A549 (cell line): ENCODE data around the gene COL5A1. TPM values are rescaled to one million over a fixed set of nuclear protein-coding genes. Genes with fewer than 3 reads are reported as not detected.

Source experiments
- ATAC-seq, 2 experiments: fragments of 200-7000 bp in 1 of 2; fragments of >200 bp in 1 of 2; cut with Nextera tagmentation in 1 of 2; cut with Tn5 transposase in 1 of 2; 3 replicates each; pipeline versions ENCODE4 v1.8.0 to v1.9.1; 2018 to 2020; ENCODE audit warnings: mild to moderate bottlenecking in 1 of 2, moderate library complexity in 1 of 2
- CTCF ChIA-PET: fragments of 300-600 bp; sonication (Branson Sonifier 250); formaldehyde crosslinking; extraction: SDS; loops from one replicate; lab custom pipeline; 2021; ENCODE audit warnings: antibody characterized with exemption, inconsistent platforms; lab: Yijun Ruan, JAX
- POLR2A ChIA-PET: fragments of 350-600 bp; formaldehyde crosslinking; extraction: SDS; loops from one replicate; lab custom pipeline; 2021; ENCODE audit warnings: antibody characterized with exemption, inconsistent platforms; lab: Yijun Ruan, JAX
- DNase-seq, 2 experiments: peaks; one replicate each; pipeline versions ENCODE4 v3.0.0 to v3.0.0-alpha.2; 2011 to 2016; ENCODE audit warnings: low read depth in 1 of 2, low spot score in 1 of 2
- FAIRE-seq: peaks from 2 replicates; lab custom pipeline; 2011; peaks lifted over from hg19 to GRCh38; lab: Jason Lieb, UNC
- H3K27ac ChIP-seq, 2 experiments: fragments of >200 bp; sonication (Bioruptor Twin); formaldehyde crosslinking; 3 replicates each; pipeline ENCODE4 v1.5.1; 2016 to 2017
- H3K4me1 ChIP-seq: fragments of >200 bp; sonication (Bioruptor Twin); formaldehyde crosslinking; 3 replicates; pipeline ENCODE4 v1.6.1; 2016
- H3K4me2 ChIP-seq: fragments of >200 bp; sonication (Bioruptor Twin); formaldehyde crosslinking; 3 replicates; pipeline ENCODE4 v1.6.1; 2016
- H3K4me3 ChIP-seq: fragments of >200 bp; sonication (Bioruptor Twin); formaldehyde crosslinking; 3 replicates; pipeline ENCODE4 v1.5.1; 2016
- H3K9me3 ChIP-seq: fragments of >200 bp; sonication (Bioruptor Twin); formaldehyde crosslinking; 3 replicates; pipeline ENCODE4 v1.6.1; 2016
- CBX8 ChIP-seq: fragments of 200-600 bp; sonication (generic); IDR thresholded peaks from 2 replicates; pipeline ENCODE4 v1.6.1; 2016
- CHD4 ChIP-seq: fragments of 200-600 bp; sonication (generic); IDR thresholded peaks from 2 replicates; pipeline ENCODE4 v1.6.1; 2016; ENCODE audit warnings: antibody characterized with exemption, mild to moderate bottlenecking, borderline replicate concordance
- EHF ChIP-seq: fragments of 250-450 bp; sonication (Bioruptor Pico); IDR thresholded peaks from 2 replicates; pipeline ENCODE4 v1.5.0; 2020; ENCODE audit warnings: mild to moderate bottlenecking
- ESRRA ChIP-seq: fragments of 150-350 bp; IDR thresholded peaks from 2 replicates; pipeline ENCODE4 v1.6.1; 2014; ENCODE audit warnings: mild to moderate bottlenecking, low read length, borderline replicate concordance
- GATA3 ChIP-seq: IDR thresholded peaks from 2 replicates; pipeline ENCODE4 v1.6.1; 2012; ENCODE audit warnings: borderline replicate concordance
- HEYL ChIP-seq: fragments of 250-450 bp; sonication (Bioruptor Pico); IDR thresholded peaks from 2 replicates; pipeline ENCODE4 v1.8.0; 2021; ENCODE audit warnings: mild to moderate bottlenecking, moderate library complexity
- KDM1A ChIP-seq: fragments of 200-600 bp; sonication (generic); IDR thresholded peaks from 2 replicates; pipeline ENCODE4 v1.6.1; 2016; ENCODE audit warnings: low read depth, mild to moderate bottlenecking
- MAFK ChIP-seq: fragments of 450-650 bp; IDR thresholded peaks from 2 replicates; pipeline ENCODE4 v1.6.1; 2014; ENCODE audit not compliant: partially characterized antibody
- MAZ ChIP-seq: fragments of 150-350 bp; IDR thresholded peaks from 2 replicates; pipeline ENCODE4 v1.6.1; 2014; ENCODE audit warnings: antibody characterized with exemption, low read depth, low read length, borderline replicate concordance
- NPAS2 ChIP-seq: fragments of 250-450 bp; sonication (Bioruptor Pico); IDR thresholded peaks from 2 replicates; pipeline ENCODE4 v1.8.0; 2022; ENCODE audit warnings: mild to moderate bottlenecking, moderate library complexity, borderline replicate concordance
- NR3C1 ChIP-seq: fragments of >200 bp; sonication (Bioruptor Twin); formaldehyde crosslinking; IDR thresholded peaks from 3 replicates; pipeline ENCODE4 v1.6.1; 2017
- PHF8 ChIP-seq: fragments of 200-600 bp; sonication (generic); IDR thresholded peaks from 2 replicates; pipeline ENCODE4 v1.6.1; 2016; ENCODE audit warnings: low read depth, mild to moderate bottlenecking, antibody characterized with exemption, moderate library complexity, borderline replicate concordance
- RFX5 ChIP-seq: fragments of 450-650 bp; IDR thresholded peaks from 2 replicates; pipeline ENCODE4 v1.7.1; 2014; ENCODE audit warnings: antibody characterized with exemption, mild to moderate bottlenecking, moderate library complexity
- SMC3 ChIP-seq: fragments of >200 bp; sonication (Bioruptor Twin); formaldehyde crosslinking; IDR thresholded peaks from 3 replicates; pipeline ENCODE4 v1.6.1; 2018; ENCODE audit warnings: inconsistent platforms
- SREBF2 ChIP-seq: fragments of 450-650 bp; IDR thresholded peaks from 2 replicates; pipeline ENCODE4 v1.6.1; 2014; ENCODE audit warnings: mild to moderate bottlenecking, moderate library complexity
- TFCP2L1 ChIP-seq: fragments of 250-450 bp; sonication (Bioruptor Pico); IDR thresholded peaks from 2 replicates; pipeline ENCODE4 v1.5.0; 2021; ENCODE audit warnings: mild to moderate bottlenecking
- ZC3H11A ChIP-seq: fragments of 450-650 bp; IDR thresholded peaks from 2 replicates; pipeline ENCODE4 v1.6.1; 2014; ENCODE audit warnings: antibody characterized with exemption, mild to moderate bottlenecking
- ZNF302 ChIP-seq: fragments of 250-450 bp; sonication (Bioruptor Pico); IDR thresholded peaks from 2 replicates; pipeline ENCODE4 v1.9.0; 2021; ENCODE audit warnings: inconsistent platforms, mild to moderate bottlenecking, moderate library complexity
- ZSCAN20 ChIP-seq: fragments of 250-450 bp; sonication (Bioruptor Pico); IDR thresholded peaks from 2 replicates; pipeline ENCODE4 v1.8.0; 2022; ENCODE audit warnings: mild to moderate bottlenecking, moderate library complexity
- WGBS: methylation state at CpG from one replicate; pipeline ENCODE4 v1.1.6; 2017; ENCODE audit errors: missing lambda C conversion rate; 5-methylcytosine and 5-hydroxymethylcytosine counted together
- polyA plus RNA-seq, 4 experiments: library from polyadenylated mRNA; depleted of rRNA in 3 of 4; stranded (reverse); fragments of >200 nt; fragmentation: RNase III in 1 of 4; extraction: RNeasy Plus Mini Kit Qiagen cat#74134 plus additional on column Dnase treatment in 1 of 4; gene quantifications; 2 replicates in 3 of 4; 3 replicates in 1 of 4; pipeline ENCODE4 v1.2.3, GENCODE V29; 2011 to 2017
- TF ChIP-seq, protein P1 (sequence below): fragments of 150-350 bp; IDR thresholded peaks from 2 replicates; pipeline ENCODE4 v1.6.1; 2014; ENCODE audit warnings: low read depth, mild to moderate bottlenecking, low read length
- TF ChIP-seq, protein P2 (sequence below): fragments of >200 bp; sonication (Bioruptor Twin); formaldehyde crosslinking; IDR thresholded peaks from 3 replicates; pipeline ENCODE4 v1.6.1; 2016
- TF ChIP-seq, protein P3 (sequence below): IDR thresholded peaks from 2 replicates; pipeline ENCODE4 v1.6.1; 2012
- TF ChIP-seq, protein P4 (sequence below): fragments of 250-450 bp; sonication (Bioruptor Pico); IDR thresholded peaks from 2 replicates; pipeline ENCODE4 v1.5.0; 2021; ENCODE audit warnings: mild to moderate bottlenecking, moderate library complexity, borderline replicate concordance
- TF ChIP-seq, protein P5 (sequence below): fragments of 200-600 bp; sonication (generic); IDR thresholded peaks from 2 replicates; pipeline ENCODE4 v1.6.1; 2016; ENCODE audit warnings: antibody characterized with exemption, mild to moderate bottlenecking, moderate library complexity

The COL5A1 gene
- polyA plus RNA-seq, 2 of the 4 experiments (the other 2 are of a cell fraction): 16.1 to 67.5 TPM

DNA sequence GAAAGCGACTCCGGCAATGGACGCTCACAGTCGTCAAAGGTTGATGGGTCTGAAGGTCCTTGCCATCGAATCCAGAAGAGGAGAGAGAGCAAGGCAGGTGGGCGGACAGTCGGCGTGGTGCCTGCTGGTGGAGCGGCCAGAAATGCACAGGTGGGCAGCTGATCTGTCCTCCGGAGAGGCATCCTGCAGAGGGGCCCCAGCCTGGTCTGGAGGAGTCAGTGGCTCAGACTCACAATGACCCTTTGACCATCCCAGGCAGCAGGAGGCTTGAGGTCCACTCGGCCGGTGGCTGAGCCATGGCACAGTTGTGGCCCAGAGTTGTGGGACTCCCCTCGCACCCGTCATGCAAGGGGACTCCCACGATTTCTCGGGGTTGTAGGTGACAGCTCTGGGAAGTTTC is 204.6 kb downstream of the COL5A1 start:
- WGBS: 59% methylated on average over 16 of the region's 16 CpGs
- no peak for FAIRE-seq
- Histone ChIP-seq H3K9me3 (peaks cover 31% of the 10 kb centered on the region), H3K27ac (no peak overlapping the region)
- ATAC-seq: no peak; a peak in 1 of 6 replicates
- no peak for DNase-seq
- TF ChIP-seq TFCP2L1 (no peak), EHF (CRISPR knock-in tag) (no peak), ZSCAN20 (CRISPR knock-in tag) (no peak), SMC3 (no peak), CBX8 (no peak), ZNF302 (CRISPR knock-in tag) (no peak), GATA3 (no peak), HEYL (CRISPR knock-in tag) (no peak), MAFK (no peak), NR3C1 (no peak), ESRRA (no peak), SREBF2 (no peak), KDM1A (no peak)
- TF ChIP-seq, protein P1, sequence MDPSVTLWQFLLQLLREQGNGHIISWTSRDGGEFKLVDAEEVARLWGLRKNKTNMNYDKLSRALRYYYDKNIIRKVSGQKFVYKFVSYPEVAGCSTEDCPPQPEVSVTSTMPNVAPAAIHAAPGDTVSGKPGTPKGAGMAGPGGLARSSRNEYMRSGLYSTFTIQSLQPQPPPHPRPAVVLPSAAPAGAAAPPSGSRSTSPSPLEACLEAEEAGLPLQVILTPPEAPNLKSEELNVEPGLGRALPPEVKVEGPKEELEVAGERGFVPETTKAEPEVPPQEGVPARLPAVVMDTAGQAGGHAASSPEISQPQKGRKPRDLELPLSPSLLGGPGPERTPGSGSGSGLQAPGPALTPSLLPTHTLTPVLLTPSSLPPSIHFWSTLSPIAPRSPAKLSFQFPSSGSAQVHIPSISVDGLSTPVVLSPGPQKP: no peak
- TF ChIP-seq, protein P2, sequence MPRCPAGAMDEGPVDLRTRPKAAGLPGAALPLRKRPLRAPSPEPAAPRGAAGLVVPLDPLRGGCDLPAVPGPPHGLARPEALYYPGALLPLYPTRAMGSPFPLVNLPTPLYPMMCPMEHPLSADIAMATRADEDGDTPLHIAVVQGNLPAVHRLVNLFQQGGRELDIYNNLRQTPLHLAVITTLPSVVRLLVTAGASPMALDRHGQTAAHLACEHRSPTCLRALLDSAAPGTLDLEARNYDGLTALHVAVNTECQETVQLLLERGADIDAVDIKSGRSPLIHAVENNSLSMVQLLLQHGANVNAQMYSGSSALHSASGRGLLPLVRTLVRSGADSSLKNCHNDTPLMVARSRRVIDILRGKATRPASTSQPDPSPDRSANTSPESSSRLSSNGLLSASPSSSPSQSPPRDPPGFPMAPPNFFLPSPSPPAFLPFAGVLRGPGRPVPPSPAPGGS: no peak
- TF ChIP-seq, protein P3, sequence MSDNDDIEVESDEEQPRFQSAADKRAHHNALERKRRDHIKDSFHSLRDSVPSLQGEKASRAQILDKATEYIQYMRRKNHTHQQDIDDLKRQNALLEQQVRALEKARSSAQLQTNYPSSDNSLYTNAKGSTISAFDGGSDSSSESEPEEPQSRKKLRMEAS: no peak
- TF ChIP-seq, protein P4, sequence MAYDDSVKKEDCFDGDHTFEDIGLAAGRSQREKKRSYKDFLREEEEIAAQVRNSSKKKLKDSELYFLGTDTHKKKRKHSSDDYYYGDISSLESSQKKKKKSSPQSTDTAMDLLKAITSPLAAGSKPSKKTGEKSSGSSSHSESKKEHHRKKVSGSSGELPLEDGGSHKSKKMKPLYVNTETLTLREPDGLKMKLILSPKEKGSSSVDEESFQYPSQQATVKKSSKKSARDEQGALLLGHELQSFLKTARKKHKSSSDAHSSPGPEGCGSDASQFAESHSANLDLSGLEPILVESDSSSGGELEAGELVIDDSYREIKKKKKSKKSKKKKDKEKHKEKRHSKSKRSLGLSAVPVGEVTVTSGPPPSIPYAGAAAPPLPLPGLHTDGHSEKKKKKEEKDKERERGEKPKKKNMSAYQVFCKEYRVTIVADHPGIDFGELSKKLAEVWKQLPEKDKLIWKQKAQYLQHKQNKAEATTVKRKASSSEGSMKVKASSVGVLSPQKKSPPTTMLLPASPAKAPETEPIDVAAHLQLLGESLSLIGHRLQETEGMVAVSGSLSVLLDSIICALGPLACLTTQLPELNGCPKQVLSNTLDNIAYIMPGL (CRISPR knock-in tag): no peak
- TF ChIP-seq, all 56 proteins: peak for 0
- ChIA-PET POLR2A (no interaction called here), CTCF (interaction anchor here (1.0 to 1.3 kb wide), 2 partner anchors 345 to 567 kb away, joined by 3 read pairs; no protein-coding TSS in a partner anchor)
- Histone ChIP-seq H3K4me2 (no peak overlapping the region), H3K4me1 (no peaks in the 10 kb centered on the region), H3K4me3 (no peak overlapping the region)

DNA sequence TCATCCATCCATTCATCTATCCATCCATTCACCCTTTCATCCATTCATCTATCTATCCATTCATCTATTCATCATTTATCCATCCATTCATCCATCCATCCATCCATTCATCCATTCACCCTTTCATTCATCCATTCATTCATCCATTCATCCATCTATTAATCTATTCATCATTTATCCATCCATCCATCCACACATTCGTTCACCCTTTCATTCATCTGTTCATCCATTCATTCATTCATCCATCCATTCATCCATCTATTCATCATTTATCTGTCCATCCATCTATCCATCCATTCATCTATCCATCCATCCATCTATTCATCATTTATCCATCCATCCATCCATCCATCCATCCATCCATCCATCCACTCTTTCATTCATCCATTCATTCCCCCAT is 205.1 kb downstream of the COL5A1 start:
- peaks cover 33% of the 10 kb centered on the region for H3K9me3 ChIP-seq
- no peak overlapping the region for H3K4me2 ChIP-seq
- POLR2A ChIA-PET: no interaction called here
- CTCF ChIA-PET: interaction anchor here (1.3 kb wide), 1 partner anchor 345 kb away, joined by 3 read pairs; no protein-coding TSS in a partner anchor
- H3K4me1 ChIP-seq: no peaks in the 10 kb centered on the region
- FAIRE-seq (no peak), ATAC-seq (no peak), DNase-seq (no peak)
- no peak overlapping the region for H3K27ac ChIP-seq
- 8% methylated on average over 1 of the region's 1 CpG for WGBS
- H3K4me3 ChIP-seq: no peak overlapping the region
- no peak for TF ChIP-seq NPAS2
- TF ChIP-seq MAZ: no peak
- no peak for TF ChIP-seq CHD4
- TF ChIP-seq ZC3H11A: no peak
- no peak for TF ChIP-seq NR3C1
- TF ChIP-seq HEYL (CRISPR knock-in tag): no peak
- TF ChIP-seq, protein P5, sequence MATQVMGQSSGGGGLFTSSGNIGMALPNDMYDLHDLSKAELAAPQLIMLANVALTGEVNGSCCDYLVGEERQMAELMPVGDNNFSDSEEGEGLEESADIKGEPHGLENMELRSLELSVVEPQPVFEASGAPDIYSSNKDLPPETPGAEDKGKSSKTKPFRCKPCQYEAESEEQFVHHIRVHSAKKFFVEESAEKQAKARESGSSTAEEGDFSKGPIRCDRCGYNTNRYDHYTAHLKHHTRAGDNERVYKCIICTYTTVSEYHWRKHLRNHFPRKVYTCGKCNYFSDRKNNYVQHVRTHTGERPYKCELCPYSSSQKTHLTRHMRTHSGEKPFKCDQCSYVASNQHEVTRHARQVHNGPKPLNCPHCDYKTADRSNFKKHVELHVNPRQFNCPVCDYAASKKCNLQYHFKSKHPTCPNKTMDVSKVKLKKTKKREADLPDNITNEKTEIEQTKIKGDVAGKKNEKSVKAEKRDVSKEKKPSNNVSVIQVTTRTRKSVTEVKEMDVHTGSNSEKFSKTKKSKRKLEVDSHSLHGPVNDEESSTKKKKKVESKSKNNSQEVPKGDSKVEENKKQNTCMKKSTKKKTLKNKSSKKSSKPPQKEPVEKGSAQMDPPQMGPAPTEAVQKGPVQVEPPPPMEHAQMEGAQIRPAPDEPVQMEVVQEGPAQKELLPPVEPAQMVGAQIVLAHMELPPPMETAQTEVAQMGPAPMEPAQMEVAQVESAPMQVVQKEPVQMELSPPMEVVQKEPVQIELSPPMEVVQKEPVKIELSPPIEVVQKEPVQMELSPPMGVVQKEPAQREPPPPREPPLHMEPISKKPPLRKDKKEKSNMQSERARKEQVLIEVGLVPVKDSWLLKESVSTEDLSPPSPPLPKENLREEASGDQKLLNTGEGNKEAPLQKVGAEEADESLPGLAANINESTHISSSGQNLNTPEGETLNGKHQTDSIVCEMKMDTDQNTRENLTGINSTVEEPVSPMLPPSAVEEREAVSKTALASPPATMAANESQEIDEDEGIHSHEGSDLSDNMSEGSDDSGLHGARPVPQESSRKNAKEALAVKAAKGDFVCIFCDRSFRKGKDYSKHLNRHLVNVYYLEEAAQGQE: no peak
- TF ChIP-seq PHF8: no peak
- TF ChIP-seq RFX5: no peak
- no peak for TF ChIP-seq ZSCAN20 (CRISPR knock-in tag)
- no peak for TF ChIP-seq ESRRA
- no peak for TF ChIP-seq KDM1A
- TF ChIP-seq GATA3: no peak
- no peak for TF ChIP-seq CBX8
